K562 (cell line): Measurements from ENCODE around the gene CNGA4. TPM values are rescaled to one million over a fixed set of nuclear protein-coding genes. Genes with fewer than 3 reads are reported as not detected.

Source experiments
- ATAC-seq: fragments of 200-7000 bp; cut with Tn5 transposase; 3 replicates; pipeline ENCODE4 v1.9.1; 2020; ENCODE audit warnings: moderate library complexity
- BruUV-seq: library from RNA; stranded (reverse); fragments of 400-500 nt; replicated peaks from 2 replicates; lab custom pipeline; 2021; lab: Mats Ljungman, UMichigan
- CTCF ChIA-PET: fragments of 300-600 bp; formaldehyde crosslinking; extraction: SDS; loops from one replicate; lab custom pipeline; 2021; ENCODE audit warnings: low intra/inter-chr PET ratio; lab: Yijun Ruan, JAX
- POLR2A ChIA-PET: fragments of 300-600, 350-650 bp; sonication (Branson Sonifier 250); formaldehyde crosslinking; extraction: SDS; loops from one replicate; lab custom pipeline; 2021; ENCODE audit warnings: antibody characterized with exemption, inconsistent platforms; lab: Yijun Ruan, JAX
- DNase-seq, 4 experiments: peaks; one replicate each; pipeline versions ENCODE4 v3.0.0 to v3.0.0-alpha.2; 2011 to 2018; ENCODE audit warnings: low spot score in 3 of 4, mixed read lengths in 3 of 4; ENCODE audit errors: extremely low read depth in 1 of 4
- FAIRE-seq: peaks from 2 replicates; lab custom pipeline; 2011; peaks lifted over from hg19 to GRCh38; lab: Jason Lieb, UNC
- H2AFZ ChIP-seq: 2 replicates; pipeline ENCODE4 v1.6.0; 2011; ENCODE audit warnings: low read depth, low read length, control low read depth, inconsistent platforms
- H3K27ac ChIP-seq: fragments of 200-600 bp; 3 replicates; pipeline ENCODE4 v1.8.0; 2011; ENCODE audit warnings: low read depth, mild to moderate bottlenecking, control low read depth, inconsistent platforms, low read length, moderate library complexity, mixed read lengths; ENCODE audit errors: extremely low read depth
- H3K27me3 ChIP-seq, 2 experiments: fragments of 300-600 bp in 1 of 2; 2 replicates in 1 of 2; 3 replicates in 1 of 2; pipeline versions ENCODE4 v1.6.0 to v1.8.0; 2011; ENCODE audit warnings: inconsistent platforms in 2 of 2, low read length in 2 of 2, mild to moderate bottlenecking in 1 of 2, mixed read lengths in 1 of 2, moderate library complexity in 1 of 2; ENCODE audit not compliant: control insufficient read depth in 2 of 2, insufficient read depth in 2 of 2
- H3K36me3 ChIP-seq: fragments of 300-600 bp; 3 replicates; pipeline ENCODE4 v1.8.0; 2011; ENCODE audit warnings: mild to moderate bottlenecking, low read length, inconsistent platforms; ENCODE audit not compliant: control insufficient read depth, insufficient read depth
- H3K4me1 ChIP-seq, 2 experiments: fragments of 200-600 bp in 1 of 2; replicated peaks in 1 of 2; 2 replicates in 1 of 2; 3 replicates in 1 of 2; pipeline versions ENCODE4 v1.5.1 to v1.8.0; 2011; ENCODE audit warnings: inconsistent platforms in 2 of 2, low read length in 2 of 2, mild to moderate bottlenecking in 1 of 2, mixed read lengths in 1 of 2, moderate library complexity in 1 of 2; ENCODE audit not compliant: control insufficient read depth in 2 of 2, insufficient read depth in 2 of 2
- H3K4me2 ChIP-seq: 2 replicates; pipeline ENCODE4 v1.6.1; 2011; ENCODE audit warnings: low read length, control low read depth, inconsistent platforms, mixed read lengths; ENCODE audit not compliant: insufficient read depth
- H3K4me3 ChIP-seq: fragments of 200-600 bp; sonication (generic), shearing (Covaris generic); 2 replicates; pipeline ENCODE4 v1.5.1; 2016; ENCODE audit warnings: control low read depth, inconsistent platforms
- H3K79me2 ChIP-seq: fragments of 200-600 bp; 3 replicates; pipeline ENCODE4 v1.8.0; 2011; ENCODE audit warnings: low read length, inconsistent platforms; ENCODE audit not compliant: control insufficient read depth, insufficient read depth
- H3K9ac ChIP-seq, 2 experiments: 2 replicates each; pipeline versions ENCODE4 v1.6.0 to v1.6.1; 2011; ENCODE audit warnings: low read depth in 2 of 2, low read length in 2 of 2, control low read depth in 1 of 2, inconsistent platforms in 1 of 2, mild to moderate bottlenecking in 1 of 2, mixed read lengths in 1 of 2; ENCODE audit not compliant: insufficient read depth in 1 of 2
- H3K9me1 ChIP-seq: one replicate; pipeline ENCODE4 v1.6.0; 2011; ENCODE audit warnings: inconsistent platforms, mild to moderate bottlenecking, low read length, moderate library complexity; ENCODE audit not compliant: control insufficient read depth, insufficient read depth
- H3K9me3 ChIP-seq: replicated peaks from 2 replicates; pipeline ENCODE4 v1.5.1; 2011; ENCODE audit warnings: low read depth, low read length, inconsistent platforms; ENCODE audit not compliant: control insufficient read depth, insufficient read depth
- H4K20me1 ChIP-seq: replicated peaks from 2 replicates; pipeline ENCODE4 v1.6.1; 2011; ENCODE audit warnings: low read length, inconsistent platforms, mixed read lengths; ENCODE audit not compliant: control insufficient read depth, insufficient read depth
- CHCHD3 ChIP-seq: fragments of 250-450 bp; sonication (Bioruptor Pico); IDR thresholded peaks from 2 replicates; pipeline ENCODE4 v2.1.2; 2022; ENCODE audit warnings: mild to moderate bottlenecking
- EP400 ChIP-seq: fragments of 450-650 bp; IDR thresholded peaks from 2 replicates; pipeline ENCODE4 v1.6.1; 2017; ENCODE audit warnings: antibody characterized with exemption, mild to moderate bottlenecking, moderate library complexity
- HDAC3 ChIP-seq: fragments of 450-650 bp; IDR thresholded peaks from 2 replicates; pipeline ENCODE4 v1.6.1; 2018; ENCODE audit warnings: borderline replicate concordance, mild to moderate bottlenecking, moderate library complexity; ENCODE audit not compliant: partially characterized antibody
- KLF13 ChIP-seq: fragments of 450-650 bp; IDR thresholded peaks from 2 replicates; pipeline ENCODE4 v1.6.1; 2016; ENCODE audit warnings: missing genetic modification characterization, low read depth, mild to moderate bottlenecking, missing compliant biosample characterization, moderate library complexity, borderline replicate concordance
- SMARCC2 ChIP-seq: fragments of 450-650 bp; IDR thresholded peaks from 2 replicates; pipeline ENCODE4 v1.6.1; 2017; ENCODE audit warnings: antibody characterized with exemption, moderate library complexity, mild to moderate bottlenecking, low read depth
- ZNF121 ChIP-seq: sonication (generic); formaldehyde crosslinking; conservative IDR thresholded peaks from 2 replicates; pipeline ENCODE4 v1.8.0; 2022; ENCODE audit warnings: missing genetic modification reagents
- WGBS: fragments of 100-300 bp; shearing (Covaris generic); methylation state at CpG from one replicate; pipeline ENCODE4 v1.1.6; 2016; ENCODE audit warnings: low coverage, mixed read lengths; ENCODE audit not compliant: insufficient coverage; ENCODE audit errors: missing lambda C conversion rate; 5-methylcytosine and 5-hydroxymethylcytosine counted together
- in situ Hi-C: fragments of 300-500 bp; cut with MboI; formaldehyde crosslinking; loops from 4 replicates; pipeline ENCODE4 v1.15.0; 2018; ENCODE audit warnings: inconsistent platforms, mixed read lengths
- intact Hi-C: fragments of 100-400 bp; cut with micrococcal nuclease; formaldehyde crosslinking; loops from 2 replicates; pipeline ENCODE4 v1.14.2; 2022
- polyA plus RNA-seq, 8 experiments: library from polyadenylated mRNA; depleted of rRNA in 4 of 8; stranded (reverse) in 5 of 8; unstranded in 3 of 8; fragments of >200 nt; fragmentation: Nextera tagmentation in 2 of 8; fragmentation: Illumina TruSeq in 1 of 8; extraction: Ambion mirVana in 2 of 8; extraction: Trizol in 1 of 8; gene quantifications; 2 replicates each; pipeline versions ENCODE4 v1.2.1 to v1.2.3, GENCODE V29; 2011 to 2014; ENCODE audit warnings: inconsistent platforms in 1 of 8, missing spikeins in 1 of 8
- total RNA-seq, 7 experiments: library from RNA; depleted of rRNA in 6 of 7; stranded (reverse); fragments of >200 nt in 6 of 7; fragmentation: Illumina TruSeq in 2 of 7; extraction: Trizol in 2 of 7; gene quantifications; 2 replicates each; pipeline versions ENCODE4 v1.2.1 to v1.2.3, GENCODE V29; 2011 to 2021; ENCODE audit warnings: low replicate concordance in 1 of 7
- TF ChIP-seq, protein P1 (sequence below): sonication (generic); formaldehyde crosslinking; IDR thresholded peaks from 2 replicates; pipeline ENCODE4 v1.8.0; 2023; ENCODE audit warnings: mild to moderate bottlenecking, missing genetic modification reagents
- TF ChIP-seq, protein P2 (sequence below): sonication (generic); formaldehyde crosslinking; IDR thresholded peaks from 2 replicates; pipeline ENCODE4 v1.8.0; 2022; ENCODE audit warnings: missing genetic modification reagents, mild to moderate bottlenecking, borderline replicate concordance
- TF ChIP-seq, protein P3 (sequence below): fragments of 250-450 bp; sonication (Bioruptor Pico); IDR thresholded peaks from 2 replicates; pipeline ENCODE4 v1.5.0; 2021
- TF ChIP-seq, protein P4 (sequence below): fragments of 250-450 bp; sonication (Bioruptor Pico); IDR thresholded peaks from 2 replicates; pipeline ENCODE4 v1.8.0; 2022; ENCODE audit warnings: moderate library complexity, mild to moderate bottlenecking, inconsistent platforms
- TF ChIP-seq, protein P5 (sequence below): IDR thresholded peaks from 2 replicates; pipeline ENCODE4 v1.6.1; 2014; ENCODE audit warnings: antibody characterized with exemption

CNGA4 gene
- total and polyA plus RNA-seq, 9 of the 15 experiments (the other 6 are each of a cell fraction or from before 2014, with no cell fraction given) = 0.04 to 0.09 (median 0.06) TPM; not detected in 6

DNA sequence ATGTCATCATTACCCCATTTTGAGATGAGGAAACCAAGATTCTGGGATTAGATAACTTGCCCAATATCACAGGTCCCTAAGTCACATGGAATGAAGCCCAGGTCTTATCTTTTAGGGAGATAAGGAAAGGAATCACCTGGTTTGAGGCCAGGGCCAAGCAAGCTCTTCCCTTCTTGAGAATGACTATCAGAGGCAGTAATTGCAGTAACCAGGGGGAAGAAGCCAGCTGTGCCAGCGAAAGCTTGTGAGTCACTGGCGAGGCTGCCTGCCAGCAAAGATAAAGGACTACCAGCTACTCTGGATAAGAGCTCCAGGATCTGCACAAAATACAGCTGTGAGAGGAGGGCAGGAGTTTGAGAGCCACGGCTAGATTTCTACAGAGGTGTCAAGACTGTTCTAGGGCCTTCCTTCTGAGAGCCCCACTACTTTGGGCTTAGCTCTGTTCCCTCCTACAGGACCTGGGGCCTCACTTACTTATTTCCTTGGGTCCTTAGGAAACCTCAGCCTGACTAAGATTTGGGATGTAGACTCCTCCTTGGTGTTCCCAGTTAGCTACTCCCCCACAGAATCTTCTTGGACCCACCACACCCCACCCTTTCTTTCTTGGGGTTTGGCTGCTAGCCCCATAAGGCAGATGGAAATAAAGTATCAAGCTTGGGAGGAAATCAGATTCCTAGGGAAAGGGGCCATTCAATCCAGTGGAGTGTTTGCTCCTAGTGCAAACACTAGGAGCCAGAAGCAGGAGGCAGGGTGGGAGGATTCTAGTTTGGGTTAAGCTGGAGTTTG, 11.1 kb downstream of the CNGA4 start:
- Histone ChIP-seq H3K9ac (no peak overlapping the region; a peak in 1 of 4 replicates), H3K9me1 (no peaks in the 10 kb centered on the region), H3K36me3 (no peaks in the 10 kb centered on the region), H2AFZ (no peak overlapping the region), H3K79me2 (no peaks in the 10 kb centered on the region), H3K27me3 (peaks cover 0 to 4% of the 10 kb centered on the region in 2 experiments; a peak in 2 of 5 replicates), H4K20me1 (no peaks in the 10 kb centered on the region), H3K9me3 (no peaks in the 10 kb centered on the region), H3K4me1 (peaks cover 3 to 15% of the 10 kb centered on the region in 2 experiments; a peak in 4 of 5 replicates), H3K4me2 (no peak overlapping the region), H3K27ac (no peak overlapping the region), H3K4me3 (no peak overlapping the region)
- FAIRE-seq (peak; percentile 78), ATAC-seq (peak; percentile 42), DNase-seq (peak; percentile 26 to 68 (median 42))
- in situ Hi-C loops = no loop called here
- intact Hi-C loops = loop anchor here (2.0 kb wide), 2 partner anchors 65 to 103 kb away; no protein-coding TSS in a partner anchor
- ChIA-PET POLR2A (interaction anchor here (0.6 to 3.1 kb wide), 4 partner anchors 12 to 115 kb away, joined by 3 to 16 read pairs (median 6); partner anchors contain the start of gene FHIP1B), CTCF (interaction anchor here (1.2 kb wide), 1 partner anchor 104 kb away, joined by 9 read pairs; no protein-coding TSS in a partner anchor)
- BruUV-seq = no TSS peak
- 0% methylated on average over 3 of the region's 3 CpGs for WGBS
- TF ChIP-seq, protein P1, sequence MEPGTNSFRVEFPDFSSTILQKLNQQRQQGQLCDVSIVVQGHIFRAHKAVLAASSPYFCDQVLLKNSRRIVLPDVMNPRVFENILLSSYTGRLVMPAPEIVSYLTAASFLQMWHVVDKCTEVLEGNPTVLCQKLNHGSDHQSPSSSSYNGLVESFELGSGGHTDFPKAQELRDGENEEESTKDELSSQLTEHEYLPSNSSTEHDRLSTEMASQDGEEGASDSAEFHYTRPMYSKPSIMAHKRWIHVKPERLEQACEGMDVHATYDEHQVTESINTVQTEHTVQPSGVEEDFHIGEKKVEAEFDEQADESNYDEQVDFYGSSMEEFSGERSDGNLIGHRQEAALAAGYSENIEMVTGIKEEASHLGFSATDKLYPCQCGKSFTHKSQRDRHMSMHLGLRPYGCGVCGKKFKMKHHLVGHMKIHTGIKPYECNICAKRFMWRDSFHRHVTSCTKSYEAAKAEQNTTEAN = no peak
- TF ChIP-seq EP400 (no peak), ZNF121 (CRISPR knock-in tag) (no peak), CHCHD3 (CRISPR knock-in tag) (no peak), SMARCC2 (0 out of 2 replicates have a peak, but pooled peaks have one; percentile 26), KLF13 (tag) (no peak), HDAC3 (peak; percentile 22)
- TF ChIP-seq, protein P2, sequence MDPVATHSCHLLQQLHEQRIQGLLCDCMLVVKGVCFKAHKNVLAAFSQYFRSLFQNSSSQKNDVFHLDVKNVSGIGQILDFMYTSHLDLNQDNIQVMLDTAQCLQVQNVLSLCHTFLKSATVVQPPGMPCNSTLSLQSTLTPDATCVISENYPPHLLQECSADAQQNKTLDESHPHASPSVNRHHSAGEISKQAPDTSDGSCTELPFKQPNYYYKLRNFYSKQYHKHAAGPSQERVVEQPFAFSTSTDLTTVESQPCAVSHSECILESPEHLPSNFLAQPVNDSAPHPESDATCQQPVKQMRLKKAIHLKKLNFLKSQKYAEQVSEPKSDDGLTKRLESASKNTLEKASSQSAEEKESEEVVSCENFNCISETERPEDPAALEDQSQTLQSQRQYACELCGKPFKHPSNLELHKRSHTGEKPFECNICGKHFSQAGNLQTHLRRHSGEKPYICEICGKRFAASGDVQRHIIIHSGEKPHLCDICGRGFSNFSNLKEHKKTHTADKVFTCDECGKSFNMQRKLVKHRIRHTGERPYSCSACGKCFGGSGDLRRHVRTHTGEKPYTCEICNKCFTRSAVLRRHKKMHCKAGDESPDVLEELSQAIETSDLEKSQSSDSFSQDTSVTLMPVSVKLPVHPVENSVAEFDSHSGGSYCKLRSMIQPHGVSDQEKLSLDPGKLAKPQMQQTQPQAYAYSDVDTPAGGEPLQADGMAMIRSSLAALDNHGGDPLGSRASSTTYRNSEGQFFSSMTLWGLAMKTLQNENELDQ (CRISPR knock-in tag) = no peak
- TF ChIP-seq, protein P3, sequence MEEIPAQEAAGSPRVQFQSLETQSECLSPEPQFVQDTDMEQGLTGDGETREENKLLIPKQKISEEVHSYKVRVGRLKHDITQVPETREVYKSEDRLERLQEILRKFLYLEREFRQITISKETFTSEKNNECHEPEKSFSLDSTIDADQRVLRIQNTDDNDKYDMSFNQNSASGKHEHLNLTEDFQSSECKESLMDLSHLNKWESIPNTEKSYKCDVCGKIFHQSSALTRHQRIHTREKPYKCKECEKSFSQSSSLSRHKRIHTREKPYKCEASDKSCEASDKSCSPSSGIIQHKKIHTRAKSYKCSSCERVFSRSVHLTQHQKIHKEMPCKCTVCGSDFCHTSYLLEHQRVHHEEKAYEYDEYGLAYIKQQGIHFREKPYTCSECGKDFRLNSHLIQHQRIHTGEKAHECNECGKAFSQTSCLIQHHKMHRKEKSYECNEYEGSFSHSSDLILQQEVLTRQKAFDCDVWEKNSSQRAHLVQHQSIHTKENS (CRISPR knock-in tag) = no peak
- TF ChIP-seq, protein P4, sequence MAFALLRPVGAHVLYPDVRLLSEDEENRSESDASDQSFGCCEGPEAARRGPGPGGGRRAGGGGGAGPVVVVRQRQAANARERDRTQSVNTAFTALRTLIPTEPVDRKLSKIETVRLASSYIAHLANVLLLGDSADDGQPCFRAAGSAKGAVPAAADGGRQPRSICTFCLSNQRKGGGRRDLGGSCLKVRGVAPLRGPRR (CRISPR knock-in tag) = no peak
- TF ChIP-seq, protein P5, sequence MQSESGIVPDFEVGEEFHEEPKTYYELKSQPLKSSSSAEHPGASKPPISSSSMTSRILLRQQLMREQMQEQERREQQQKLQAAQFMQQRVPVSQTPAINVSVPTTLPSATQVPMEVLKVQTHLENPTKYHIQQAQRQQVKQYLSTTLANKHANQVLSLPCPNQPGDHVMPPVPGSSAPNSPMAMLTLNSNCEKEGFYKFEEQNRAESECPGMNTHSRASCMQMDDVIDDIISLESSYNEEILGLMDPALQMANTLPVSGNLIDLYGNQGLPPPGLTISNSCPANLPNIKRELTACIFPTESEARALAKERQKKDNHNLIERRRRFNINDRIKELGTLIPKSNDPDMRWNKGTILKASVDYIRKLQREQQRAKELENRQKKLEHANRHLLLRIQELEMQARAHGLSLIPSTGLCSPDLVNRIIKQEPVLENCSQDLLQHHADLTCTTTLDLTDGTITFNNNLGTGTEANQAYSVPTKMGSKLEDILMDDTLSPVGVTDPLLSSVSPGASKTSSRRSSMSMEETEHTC = no peak
